CD4-positive, alpha-beta T cell treated with Interleukin-12 subunit alpha and Interleukin-12 subunit beta, for 1 hour (primary cell): ENCODE results near the gene MAGEC2.

Experiments used
- DNase-seq: peaks from one replicate; pipeline ENCODE4 v3.0.0-alpha.2; 2020

Gene MAGEC2, protein sequence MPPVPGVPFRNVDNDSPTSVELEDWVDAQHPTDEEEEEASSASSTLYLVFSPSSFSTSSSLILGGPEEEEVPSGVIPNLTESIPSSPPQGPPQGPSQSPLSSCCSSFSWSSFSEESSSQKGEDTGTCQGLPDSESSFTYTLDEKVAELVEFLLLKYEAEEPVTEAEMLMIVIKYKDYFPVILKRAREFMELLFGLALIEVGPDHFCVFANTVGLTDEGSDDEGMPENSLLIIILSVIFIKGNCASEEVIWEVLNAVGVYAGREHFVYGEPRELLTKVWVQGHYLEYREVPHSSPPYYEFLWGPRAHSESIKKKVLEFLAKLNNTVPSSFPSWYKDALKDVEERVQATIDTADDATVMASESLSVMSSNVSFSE

DNA sequence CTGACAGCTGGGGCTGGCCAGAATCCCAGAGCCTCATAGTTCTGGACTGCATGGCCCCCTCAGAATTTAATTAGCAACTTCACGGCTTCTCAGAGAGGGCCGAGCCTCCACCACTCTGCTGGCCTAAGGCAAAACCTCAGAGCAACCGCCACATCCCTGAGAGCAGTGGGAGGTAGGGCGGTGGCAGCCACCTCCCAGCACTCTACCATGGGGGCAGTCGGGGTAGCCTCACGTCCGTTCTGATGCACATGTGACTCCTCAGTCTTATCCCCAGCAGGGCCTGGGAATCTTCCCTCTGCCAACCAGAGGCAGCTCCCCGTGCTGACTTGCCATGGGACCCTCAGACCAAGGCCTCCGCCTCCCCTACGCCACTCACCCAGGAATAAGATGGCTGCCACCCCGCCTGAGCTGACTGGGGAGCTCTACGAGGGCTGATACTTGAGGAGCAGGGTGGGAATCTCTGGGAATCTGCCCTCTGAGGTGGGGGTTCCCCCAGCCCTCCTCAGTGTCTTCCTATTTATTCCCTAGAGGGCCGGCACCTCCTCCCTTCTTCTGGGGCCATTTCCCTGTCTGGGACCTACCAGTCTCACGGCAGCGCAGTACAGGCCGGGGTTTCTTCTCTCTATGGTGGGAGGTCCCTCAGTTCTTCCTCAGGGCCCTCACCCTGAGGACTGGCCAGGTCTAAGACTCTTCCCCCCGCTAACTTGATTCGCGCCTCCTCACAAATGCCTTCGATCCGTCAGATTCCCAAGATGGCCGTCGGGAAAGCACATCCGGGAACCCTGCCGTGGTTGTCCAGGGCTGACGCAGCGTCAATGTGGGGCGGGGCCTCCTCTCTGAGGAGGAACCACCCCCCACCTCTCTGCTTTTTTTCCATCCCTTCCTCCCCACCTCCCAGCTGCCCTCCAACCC is at the start of gene MAGEC2:
MAGEC2 (minus strand) TSS at position 769 of the 912 bp plus-strand sequence. CDS start 1,303 bp downstream, outside the sequence.
- no peak for DNase-seq

DNA sequence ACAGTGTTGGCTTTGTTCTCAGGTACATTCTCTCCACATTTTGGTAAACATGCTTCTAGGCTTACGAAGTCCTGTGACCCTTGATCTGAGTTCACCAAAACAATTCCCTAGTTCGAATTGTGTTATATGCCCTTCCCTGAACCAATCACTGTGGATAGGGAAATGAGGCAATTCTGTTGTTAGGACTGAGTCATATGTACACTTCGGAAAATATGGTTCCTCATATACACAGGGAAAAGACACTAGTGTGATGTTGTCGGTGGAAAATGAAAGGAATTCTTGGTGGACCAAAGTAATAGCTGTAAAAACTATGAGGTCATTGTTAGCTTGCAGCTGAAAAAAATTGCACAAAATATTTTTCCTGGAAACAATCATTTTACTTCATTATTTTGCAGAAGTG is 46.6 kb upstream of the MAGEC2 start:
- no peak for DNase-seq

DNA sequence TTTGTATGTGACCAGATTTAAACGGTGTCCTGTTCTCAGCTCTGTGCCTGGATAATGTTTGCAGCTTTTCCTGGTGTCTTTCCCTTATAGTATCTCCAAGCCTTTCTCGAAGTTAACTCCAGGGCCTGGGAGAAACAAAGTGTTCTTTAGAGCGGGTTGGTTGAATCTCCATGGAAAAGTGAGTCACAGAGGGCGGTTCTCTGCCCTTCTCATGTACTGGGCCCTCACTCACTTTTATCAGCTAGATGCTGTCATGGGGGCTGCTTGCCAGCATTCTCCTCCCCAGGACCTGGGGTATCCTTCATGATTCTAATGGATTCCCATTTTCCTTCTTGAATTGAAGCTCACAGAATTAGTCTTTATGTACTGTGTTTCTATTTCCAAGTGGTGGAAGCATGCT is 46.1 kb upstream of the MAGEC2 start:
- DNase-seq: no peak

DNA sequence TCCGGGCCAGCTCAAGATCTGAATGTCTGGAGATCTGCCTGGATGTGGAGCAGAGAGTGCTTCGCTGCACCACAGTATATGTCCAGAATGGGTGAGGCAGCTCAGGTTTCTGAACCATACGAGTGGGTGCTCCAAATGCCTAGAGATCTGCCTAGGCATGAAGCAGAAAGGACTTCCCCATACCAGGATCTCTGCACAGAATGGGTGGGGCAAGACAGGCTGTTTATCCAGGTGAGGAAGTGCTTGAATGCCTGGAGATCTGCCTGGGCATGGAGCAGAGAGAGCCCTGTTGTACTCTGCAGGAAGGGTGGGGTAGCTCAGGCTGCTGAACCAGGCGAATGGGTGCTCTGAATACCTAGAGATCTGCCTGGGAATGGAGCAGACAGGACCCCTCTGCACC is 45.4 kb upstream of the MAGEC2 start:
- no peak for DNase-seq

DNA sequence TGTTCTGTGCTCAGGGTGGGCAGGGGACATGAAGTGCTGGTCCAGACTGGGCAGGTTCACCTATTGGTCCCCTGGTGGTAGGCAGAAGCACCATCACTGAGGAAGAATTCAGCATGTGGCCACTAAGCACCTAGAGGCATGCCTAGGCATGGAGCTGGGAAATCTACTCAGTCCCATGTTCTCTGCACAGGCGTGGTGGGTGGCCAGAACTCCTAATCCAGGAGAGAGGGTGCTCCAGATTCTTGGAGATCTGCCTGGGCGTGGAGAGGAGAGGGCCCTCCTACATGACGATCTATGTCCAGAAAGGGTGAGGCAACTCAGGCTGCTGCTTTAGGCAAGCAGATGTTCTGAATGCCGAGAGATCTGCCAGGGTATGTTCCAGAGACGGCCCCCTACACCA is 44.6 kb upstream of the MAGEC2 start:
- DNase-seq: no peak

DNA sequence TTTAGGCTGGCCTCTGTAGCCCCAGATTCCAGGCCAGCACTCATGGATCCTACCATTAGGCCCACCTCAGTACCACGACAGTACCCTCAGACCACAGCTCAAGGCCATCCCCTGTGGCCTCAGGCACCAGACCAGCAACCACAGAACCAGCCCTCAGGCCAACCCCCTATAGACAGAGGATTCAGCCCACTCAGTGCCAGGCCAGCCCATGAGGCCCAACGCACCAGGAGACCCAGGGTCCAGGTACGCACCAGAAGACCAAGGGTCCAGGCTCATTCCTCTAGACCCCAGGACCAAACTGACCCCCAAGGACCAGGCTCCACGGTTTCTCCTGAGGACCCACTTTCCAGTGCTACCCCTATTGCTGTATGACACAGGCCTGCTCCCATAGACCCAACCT is 39.5 kb upstream of the MAGEC2 start:
- no peak for DNase-seq

DNA sequence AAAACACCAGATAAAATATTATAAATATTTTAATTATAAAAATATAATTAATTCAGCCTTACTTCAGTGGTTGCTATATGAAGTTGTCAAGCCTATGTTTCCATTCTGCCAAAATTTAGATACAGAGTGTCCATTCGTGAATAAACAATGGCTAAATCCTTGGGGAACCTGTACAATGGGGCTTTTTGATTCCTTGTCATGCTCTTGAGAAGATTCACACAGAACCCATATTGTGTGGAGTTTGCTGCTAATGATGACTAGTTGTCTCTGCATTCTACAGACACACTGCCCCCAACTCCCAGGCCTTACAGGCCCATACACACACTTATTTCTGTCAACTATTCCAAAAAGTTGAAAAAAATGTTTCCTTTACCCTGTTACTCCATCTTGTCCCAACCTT is 33.4 kb upstream of the MAGEC2 start:
- no peak for DNase-seq

DNA sequence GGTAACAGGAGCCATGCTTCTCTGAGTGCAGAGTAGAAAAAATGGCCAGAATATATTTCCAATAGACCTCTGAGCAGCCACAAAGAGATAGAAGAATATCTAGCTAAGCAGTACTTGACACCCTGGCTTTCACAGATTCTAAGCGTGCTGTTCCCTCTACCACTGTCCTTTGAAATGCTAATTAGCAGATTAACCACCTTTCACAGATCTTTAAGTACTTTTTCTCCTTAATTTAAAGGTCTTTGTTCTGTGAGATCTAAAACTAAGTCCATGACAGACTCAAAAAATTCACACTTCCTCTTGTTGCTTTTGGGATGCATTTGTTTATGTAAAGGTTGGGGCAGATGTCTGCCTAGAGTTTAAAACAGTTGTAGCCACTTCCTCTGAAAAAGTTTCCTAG is 28.3 kb upstream of the MAGEC2 start:
- DNase-seq: no peak

DNA sequence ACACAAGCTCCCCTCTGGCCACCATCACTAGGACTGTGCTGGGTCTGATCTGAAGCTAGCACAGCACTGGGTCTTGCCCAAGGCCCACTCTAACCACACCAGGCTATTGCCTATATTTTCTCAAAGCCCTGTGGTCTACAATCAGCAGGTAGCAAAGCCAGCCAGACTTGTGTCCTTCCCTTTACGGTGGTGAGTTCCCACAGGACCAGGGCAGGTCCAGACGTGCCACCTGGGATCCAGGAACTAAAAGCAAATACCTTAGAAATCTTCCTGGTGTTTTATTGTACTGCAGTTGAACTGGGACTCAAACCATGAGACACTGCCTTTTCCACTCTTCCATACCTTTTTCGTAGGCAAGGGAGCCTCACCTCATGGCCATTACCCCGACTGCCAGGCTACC is 9.0 kb upstream of the MAGEC2 start:
- DNase-seq: no peak

DNA sequence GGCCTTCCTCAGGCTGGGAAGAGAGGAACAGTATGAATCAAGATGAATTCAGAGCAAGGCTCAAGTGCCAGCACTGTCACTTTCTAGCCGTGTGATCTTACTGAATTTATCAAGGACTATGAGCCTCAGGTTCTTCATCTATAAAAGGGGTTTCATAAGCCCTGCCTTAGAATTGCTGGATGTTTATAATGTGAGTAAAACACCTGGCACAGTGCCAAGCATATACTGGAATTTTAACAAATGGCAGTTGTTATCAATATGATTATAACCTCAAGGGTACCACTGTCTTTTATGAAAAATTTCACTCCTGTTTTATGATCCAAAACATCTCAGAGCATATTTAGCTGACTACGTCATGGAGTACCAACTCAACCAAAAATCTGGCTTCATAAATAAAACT is 4.0 kb downstream of the MAGEC2 start:
- no peak for DNase-seq

DNA sequence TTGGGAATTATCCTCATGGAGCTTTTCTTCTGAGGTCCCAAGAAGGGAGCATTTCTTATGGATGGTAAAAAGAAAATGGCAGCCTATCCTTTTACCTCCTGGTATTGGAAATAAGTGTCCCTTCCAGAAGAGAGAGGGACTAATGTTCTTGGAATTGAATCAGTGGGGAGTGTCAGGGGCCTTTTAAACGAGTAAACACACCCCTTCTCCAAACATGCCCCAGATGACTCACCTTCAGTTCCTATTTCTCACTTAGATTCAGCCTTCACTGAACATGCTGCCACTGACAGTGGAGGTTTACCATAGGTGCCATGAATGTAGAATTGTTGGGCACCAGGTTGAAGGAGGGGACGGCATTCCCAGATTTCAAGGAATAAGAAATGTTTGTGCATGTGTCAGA is 19.0 kb downstream of the MAGEC2 start:
- no peak for DNase-seq

DNA sequence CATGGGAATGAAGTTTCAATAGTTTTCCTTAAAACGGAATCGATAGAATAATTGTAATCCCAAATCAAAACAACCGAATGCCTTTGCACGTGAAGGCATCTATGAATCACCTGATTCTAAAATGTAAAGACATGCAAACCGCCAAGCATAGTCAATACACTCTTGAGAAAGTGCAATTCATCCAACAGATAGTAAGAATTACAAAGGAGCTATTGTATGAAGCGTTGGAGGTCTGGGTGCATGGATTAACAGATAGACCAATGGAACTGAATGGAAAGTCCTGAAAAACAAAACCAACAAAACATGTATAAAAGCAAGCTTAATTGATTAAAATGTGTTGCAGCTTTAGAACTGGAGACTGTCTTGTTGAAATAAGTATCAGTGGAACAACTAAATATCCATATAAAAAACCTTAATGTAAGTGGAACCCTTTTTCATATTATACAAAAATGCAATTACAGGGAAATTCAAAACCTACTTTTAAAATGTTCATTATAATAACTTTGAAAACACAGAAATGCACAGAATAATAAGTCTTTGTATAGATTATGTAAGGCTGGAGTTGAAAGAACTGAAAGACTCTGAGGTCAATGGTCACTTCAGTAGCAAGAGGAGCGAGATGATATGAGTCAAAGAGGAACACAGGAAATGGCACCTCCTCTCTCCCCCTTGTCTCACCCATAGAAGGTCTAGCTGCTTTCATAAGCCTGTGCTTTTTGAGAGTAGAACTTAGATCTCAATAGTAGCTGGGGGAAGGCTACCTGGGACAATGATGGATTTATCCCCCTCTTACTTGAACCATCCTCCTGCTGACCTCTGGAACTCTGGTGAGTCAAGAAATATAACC is 20.1 kb downstream of the MAGEC2 start:
- DNase-seq: no peak

DNA sequence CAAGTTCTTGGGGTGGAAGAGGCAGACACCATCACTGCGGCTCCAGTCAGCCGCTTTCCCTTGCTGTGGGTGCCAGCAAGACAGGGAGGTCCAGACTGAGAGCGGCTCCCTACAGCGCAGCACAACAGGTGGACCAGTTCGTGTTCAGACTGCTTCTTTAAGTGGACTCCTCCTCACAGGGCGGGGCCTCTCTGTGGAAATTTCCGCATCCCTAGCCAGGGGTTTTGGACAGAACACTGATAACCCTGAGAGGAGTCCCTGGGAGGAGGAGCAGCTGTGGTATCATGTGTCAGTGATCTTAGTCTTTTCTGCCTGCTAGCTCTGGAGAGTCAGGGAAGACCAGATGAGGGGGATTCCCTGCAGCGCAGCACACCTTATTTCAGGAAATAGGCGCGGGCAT is 48.5 kb downstream of the MAGEC2 start:
- no peak for DNase-seq
